HL-60 (cell line): ENCODE data around the gene TMEM31.

Source experiments
- DNase-seq, 2 experiments: peaks; one replicate each; pipeline ENCODE4 v3.0.0-alpha.2; 2010 to 2020; ENCODE audit warnings: low read depth in 1 of 2, low spot score in 1 of 2
- H3K27ac ChIP-seq: fragments of 250-450 bp; sonication (Bioruptor Pico); replicated peaks from 2 replicates; pipeline ENCODE4 v1.5.1; 2020; ENCODE audit warnings: mild to moderate bottlenecking, moderate library complexity
- H3K27me3 ChIP-seq: fragments of 250-450 bp; sonication (Bioruptor Pico); 2 replicates; pipeline ENCODE4 v1.5.1; 2021; ENCODE audit warnings: mild to moderate bottlenecking, moderate library complexity; ENCODE audit not compliant: insufficient read depth, poor library complexity, severe bottlenecking
- H3K4me3 ChIP-seq: replicated peaks from 2 replicates; pipeline ENCODE4 v1.5.1; 2011; ENCODE audit warnings: mild to moderate bottlenecking, control low read depth, low read length; ENCODE audit not compliant: insufficient read depth
- GABPA ChIP-seq: IDR thresholded peaks from 2 replicates; pipeline ENCODE4 v1.6.1; 2012; ENCODE audit warnings: low read depth
- POLR2AphosphoS5 ChIP-seq: IDR thresholded peaks from 2 replicates; pipeline ENCODE4 v1.6.1; 2012; ENCODE audit warnings: low read depth
- SPI1 ChIP-seq: IDR thresholded peaks from 2 replicates; pipeline ENCODE4 v1.6.1; 2012; ENCODE audit warnings: low read depth, mild to moderate bottlenecking, borderline replicate concordance
- long read RNA-seq: library from polyadenylated mRNA; unstranded; transcript quantifications from one replicate; pipeline ENCODE4 v2.0.0, GENCODE V29; 2020
- TF ChIP-seq, protein P1 (sequence below): IDR thresholded peaks from one replicate; pipeline ENCODE4 v1.5.1; 2011; ENCODE audit warnings: low read length, control low read depth, inconsistent platforms; ENCODE audit not compliant: insufficient read depth
- TF ChIP-seq, protein P2 (sequence below): IDR thresholded peaks from 2 replicates; pipeline ENCODE4 v1.6.1; 2012; ENCODE audit warnings: low read depth; ENCODE audit not compliant: insufficient replicate concordance

The TMEM31 gene, protein sequence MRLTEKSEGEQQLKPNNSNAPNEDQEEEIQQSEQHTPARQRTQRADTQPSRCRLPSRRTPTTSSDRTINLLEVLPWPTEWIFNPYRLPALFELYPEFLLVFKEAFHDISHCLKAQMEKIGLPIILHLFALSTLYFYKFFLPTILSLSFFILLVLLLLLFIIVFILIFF
- long read RNA-seq: 0 reads

DNA sequence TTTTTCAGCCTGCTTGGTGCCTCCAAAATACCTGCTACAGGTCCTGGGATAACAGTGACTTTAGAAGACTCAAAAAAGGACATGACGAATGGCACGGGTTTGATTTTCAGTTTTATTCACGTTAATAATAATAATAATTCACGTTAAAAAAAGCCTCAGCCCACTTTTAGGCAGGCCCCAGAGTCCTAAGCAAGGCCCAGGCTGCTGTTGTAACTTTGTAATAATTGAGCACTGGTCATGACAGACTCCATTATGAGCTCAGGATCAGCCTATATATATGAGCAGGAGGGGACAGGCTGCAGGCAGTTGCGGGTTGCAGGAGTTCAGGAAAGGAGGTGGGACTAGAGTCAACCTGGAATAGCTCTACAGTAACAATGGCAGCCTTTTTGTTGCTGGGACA lies at the start of gene TMEM31:
TMEM31 (plus strand) TSS at position 301 of the 400 bp plus-strand sequence. CDS start 1,350 bp downstream, outside the sequence.
- TF ChIP-seq POLR2AphosphoS5 (no peak), GABPA (no peak)
- TF ChIP-seq, protein P1, sequence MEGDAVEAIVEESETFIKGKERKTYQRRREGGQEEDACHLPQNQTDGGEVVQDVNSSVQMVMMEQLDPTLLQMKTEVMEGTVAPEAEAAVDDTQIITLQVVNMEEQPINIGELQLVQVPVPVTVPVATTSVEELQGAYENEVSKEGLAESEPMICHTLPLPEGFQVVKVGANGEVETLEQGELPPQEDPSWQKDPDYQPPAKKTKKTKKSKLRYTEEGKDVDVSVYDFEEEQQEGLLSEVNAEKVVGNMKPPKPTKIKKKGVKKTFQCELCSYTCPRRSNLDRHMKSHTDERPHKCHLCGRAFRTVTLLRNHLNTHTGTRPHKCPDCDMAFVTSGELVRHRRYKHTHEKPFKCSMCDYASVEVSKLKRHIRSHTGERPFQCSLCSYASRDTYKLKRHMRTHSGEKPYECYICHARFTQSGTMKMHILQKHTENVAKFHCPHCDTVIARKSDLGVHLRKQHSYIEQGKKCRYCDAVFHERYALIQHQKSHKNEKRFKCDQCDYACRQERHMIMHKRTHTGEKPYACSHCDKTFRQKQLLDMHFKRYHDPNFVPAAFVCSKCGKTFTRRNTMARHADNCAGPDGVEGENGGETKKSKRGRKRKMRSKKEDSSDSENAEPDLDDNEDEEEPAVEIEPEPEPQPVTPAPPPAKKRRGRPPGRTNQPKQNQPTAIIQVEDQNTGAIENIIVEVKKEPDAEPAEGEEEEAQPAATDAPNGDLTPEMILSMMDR: no peak
- TF ChIP-seq, protein P2, sequence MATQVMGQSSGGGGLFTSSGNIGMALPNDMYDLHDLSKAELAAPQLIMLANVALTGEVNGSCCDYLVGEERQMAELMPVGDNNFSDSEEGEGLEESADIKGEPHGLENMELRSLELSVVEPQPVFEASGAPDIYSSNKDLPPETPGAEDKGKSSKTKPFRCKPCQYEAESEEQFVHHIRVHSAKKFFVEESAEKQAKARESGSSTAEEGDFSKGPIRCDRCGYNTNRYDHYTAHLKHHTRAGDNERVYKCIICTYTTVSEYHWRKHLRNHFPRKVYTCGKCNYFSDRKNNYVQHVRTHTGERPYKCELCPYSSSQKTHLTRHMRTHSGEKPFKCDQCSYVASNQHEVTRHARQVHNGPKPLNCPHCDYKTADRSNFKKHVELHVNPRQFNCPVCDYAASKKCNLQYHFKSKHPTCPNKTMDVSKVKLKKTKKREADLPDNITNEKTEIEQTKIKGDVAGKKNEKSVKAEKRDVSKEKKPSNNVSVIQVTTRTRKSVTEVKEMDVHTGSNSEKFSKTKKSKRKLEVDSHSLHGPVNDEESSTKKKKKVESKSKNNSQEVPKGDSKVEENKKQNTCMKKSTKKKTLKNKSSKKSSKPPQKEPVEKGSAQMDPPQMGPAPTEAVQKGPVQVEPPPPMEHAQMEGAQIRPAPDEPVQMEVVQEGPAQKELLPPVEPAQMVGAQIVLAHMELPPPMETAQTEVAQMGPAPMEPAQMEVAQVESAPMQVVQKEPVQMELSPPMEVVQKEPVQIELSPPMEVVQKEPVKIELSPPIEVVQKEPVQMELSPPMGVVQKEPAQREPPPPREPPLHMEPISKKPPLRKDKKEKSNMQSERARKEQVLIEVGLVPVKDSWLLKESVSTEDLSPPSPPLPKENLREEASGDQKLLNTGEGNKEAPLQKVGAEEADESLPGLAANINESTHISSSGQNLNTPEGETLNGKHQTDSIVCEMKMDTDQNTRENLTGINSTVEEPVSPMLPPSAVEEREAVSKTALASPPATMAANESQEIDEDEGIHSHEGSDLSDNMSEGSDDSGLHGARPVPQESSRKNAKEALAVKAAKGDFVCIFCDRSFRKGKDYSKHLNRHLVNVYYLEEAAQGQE: no peak
- no peak within 1 kb of the TSS for H3K27ac ChIP-seq
- DNase-seq: no peak
- H3K27me3 ChIP-seq: no peaks in the 10 kb centered on the region
- H3K4me3 ChIP-seq: no peak within 1 kb of the TSS

DNA sequence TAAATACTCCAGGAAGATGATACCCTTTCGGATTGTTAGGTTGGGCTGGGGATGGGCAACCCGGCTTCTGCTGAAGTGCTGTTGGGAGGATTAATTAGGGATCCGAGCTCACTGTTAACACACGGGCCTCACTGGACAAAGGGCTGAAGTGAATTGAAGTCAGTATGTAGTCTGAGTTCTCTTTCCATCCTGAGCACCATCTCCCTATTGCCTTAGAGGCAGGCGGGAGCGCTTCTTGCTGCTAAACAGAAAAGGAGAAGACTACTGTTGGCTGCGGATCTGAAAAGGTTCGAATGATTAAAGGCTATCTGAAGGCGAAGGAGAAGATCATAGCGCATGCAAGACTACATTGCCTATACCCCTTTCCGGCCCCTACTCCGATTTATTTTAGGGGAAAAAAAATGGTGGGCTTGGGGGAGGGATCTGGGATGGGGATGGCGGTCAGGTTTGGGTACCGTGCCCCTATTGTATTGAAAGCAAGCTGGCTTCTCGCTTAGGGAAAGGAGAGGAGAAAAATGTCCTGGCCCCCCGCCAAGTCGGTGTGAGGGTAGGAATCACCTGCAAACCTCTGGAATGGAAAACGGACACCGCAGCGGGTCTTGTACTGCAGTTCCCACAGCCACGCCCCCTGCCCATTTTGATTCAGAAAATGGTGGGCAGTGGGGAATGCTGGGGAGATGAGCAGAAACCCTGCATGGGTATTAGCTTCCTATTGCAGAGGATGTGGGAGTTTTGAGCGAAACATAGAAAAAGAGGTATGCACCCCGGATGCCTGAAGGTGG lies 46.5 kb upstream of the TMEM31 start:
- H3K27me3 ChIP-seq: no peaks in the 10 kb centered on the region
- no peak overlapping the region for H3K27ac ChIP-seq
- H3K4me3 ChIP-seq: no peak overlapping the region
- no peak for DNase-seq
- TF ChIP-seq, protein P2: no peak
- TF ChIP-seq, protein P1: no peak
- no peak for TF ChIP-seq SPI1
- no peak for TF ChIP-seq POLR2AphosphoS5
- no peak for TF ChIP-seq GABPA

DNA sequence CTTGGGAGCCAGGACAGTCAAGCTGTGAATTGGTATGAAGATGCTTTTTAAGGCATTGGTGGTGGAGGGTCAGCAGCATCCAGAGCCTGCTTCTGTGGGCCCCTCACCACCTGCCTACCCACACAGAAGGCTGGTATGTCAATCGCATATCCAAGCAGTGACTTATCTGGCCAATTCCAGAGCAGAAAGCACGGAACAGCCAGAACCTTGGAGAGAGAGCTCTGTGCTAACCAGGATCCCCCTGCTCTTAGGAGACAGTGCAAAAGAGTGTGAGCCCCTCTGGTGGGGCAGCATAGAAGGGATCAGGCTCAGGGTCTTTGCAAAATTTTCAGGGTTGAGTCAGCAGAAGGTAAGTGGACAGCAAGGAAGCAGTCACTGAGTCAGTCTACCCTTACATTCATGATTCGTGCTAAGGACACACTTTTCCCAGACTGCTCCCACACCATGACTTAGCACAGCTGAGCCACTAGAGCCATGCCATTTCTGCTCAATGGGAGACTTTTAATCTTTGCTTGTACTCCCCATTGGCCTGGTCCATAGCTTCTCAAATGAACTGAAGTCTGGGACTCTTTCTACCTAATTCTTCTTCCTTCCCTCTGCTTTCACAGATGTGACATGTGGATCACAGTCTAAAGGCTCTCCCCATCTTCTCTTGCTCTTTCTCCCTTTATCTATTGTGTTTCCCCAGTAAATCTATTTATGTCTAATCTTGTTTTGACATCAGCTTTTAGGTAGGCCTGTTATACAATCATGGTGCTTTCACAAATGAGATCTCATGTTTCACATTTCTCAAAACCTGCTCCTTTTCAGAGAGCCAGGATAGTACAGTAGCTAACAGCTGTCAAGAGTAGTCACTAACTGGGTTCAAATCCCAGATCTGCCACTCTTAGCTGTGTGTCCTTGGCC lies 44.3 kb upstream of the TMEM31 start:
- no peak overlapping the region for H3K4me3 ChIP-seq
- no peak overlapping the region for H3K27ac ChIP-seq
- TF ChIP-seq, protein P2: no peak
- DNase-seq: no peak
- H3K27me3 ChIP-seq: no peaks in the 10 kb centered on the region
